Vagina (tissue), 2 donors: ENCODE results near the gene CDKN1B. TPM values are rescaled to one million over a fixed set of nuclear protein-coding genes. Genes with fewer than 3 reads are reported as not detected.
A peak's percentile ranks its signal among the peaks of the same experiment; 100 is the strongest.

ENCODE experiments used
- DNase-seq, 2 donors: peaks; one replicate each; pipeline ENCODE4 v3.0.0-alpha.2; 2017; ENCODE audit errors: extremely low spot score in 2 of 2
- H3K27ac ChIP-seq: fragments of 200-600 bp; sonication (generic); one replicate; pipeline ENCODE4 v1.5.1; 2019
- H3K27me3 ChIP-seq: fragments of 200-600 bp; sonication (generic); one replicate; pipeline ENCODE4 v1.5.1; 2019
- H3K36me3 ChIP-seq, 2 donors: fragments of 200-600 bp; sonication (generic); one replicate each; pipeline ENCODE4 v1.5.1; 2017 to 2019
- H3K4me1 ChIP-seq: fragments of 200-600 bp; sonication (generic); one replicate; pipeline ENCODE4 v1.5.1; 2019
- H3K4me3 ChIP-seq, 2 donors: fragments of 200-600 bp; sonication (generic); 1 replicate in 1 of 2; 2 replicates in 1 of 2; pipeline ENCODE4 v1.5.1; 2016 to 2019
- H3K9me3 ChIP-seq: fragments of 200-600 bp; sonication (generic); one replicate; pipeline ENCODE4 v1.5.1; 2019
- POLR2A ChIP-seq, 2 donors: fragments of 450-650 bp; IDR thresholded peaks; one replicate each; pipeline ENCODE4 v1.6.1; 2017; ENCODE audit warnings: antibody characterized with exemption in 2 of 2, mild to moderate bottlenecking in 2 of 2, moderate library complexity in 2 of 2
- POLR2AphosphoS5 ChIP-seq, 2 donors: sonication (generic); formaldehyde crosslinking; IDR thresholded peaks; one replicate each; pipeline ENCODE4 v1.9.0; 2017; ENCODE audit warnings: antibody characterized with exemption in 2 of 2, mild to moderate bottlenecking in 2 of 2, low read depth in 1 of 2; ENCODE audit not compliant: insufficient read depth in 1 of 2
- intact Hi-C: fragments of 100-400 bp; cut with DNase I; formaldehyde crosslinking; loops from one replicate; pipeline ENCODE4 v1.15.1; 2023
- total RNA-seq: library from RNA; depleted of rRNA; stranded (reverse); fragments of >200 nt; gene quantifications from one replicate; pipeline ENCODE4 v1.2.3, GENCODE V29; 2016
- TF ChIP-seq, protein P1 (sequence below), 3 experiments: fragments of 450-650 bp in 2 of 3; fragments of 200-600 bp in 1 of 3; sonication (generic) in 1 of 3; IDR thresholded peaks; one replicate each; pipeline ENCODE4 v1.5.1; 2017 to 2019; ENCODE audit warnings: antibody characterized with exemption in 3 of 3, mild to moderate bottlenecking in 2 of 3, moderate library complexity in 2 of 3

Gene CDKN1B
- total RNA-seq, 1 donor from 2014 or later = 52.5 TPM

DNA sequence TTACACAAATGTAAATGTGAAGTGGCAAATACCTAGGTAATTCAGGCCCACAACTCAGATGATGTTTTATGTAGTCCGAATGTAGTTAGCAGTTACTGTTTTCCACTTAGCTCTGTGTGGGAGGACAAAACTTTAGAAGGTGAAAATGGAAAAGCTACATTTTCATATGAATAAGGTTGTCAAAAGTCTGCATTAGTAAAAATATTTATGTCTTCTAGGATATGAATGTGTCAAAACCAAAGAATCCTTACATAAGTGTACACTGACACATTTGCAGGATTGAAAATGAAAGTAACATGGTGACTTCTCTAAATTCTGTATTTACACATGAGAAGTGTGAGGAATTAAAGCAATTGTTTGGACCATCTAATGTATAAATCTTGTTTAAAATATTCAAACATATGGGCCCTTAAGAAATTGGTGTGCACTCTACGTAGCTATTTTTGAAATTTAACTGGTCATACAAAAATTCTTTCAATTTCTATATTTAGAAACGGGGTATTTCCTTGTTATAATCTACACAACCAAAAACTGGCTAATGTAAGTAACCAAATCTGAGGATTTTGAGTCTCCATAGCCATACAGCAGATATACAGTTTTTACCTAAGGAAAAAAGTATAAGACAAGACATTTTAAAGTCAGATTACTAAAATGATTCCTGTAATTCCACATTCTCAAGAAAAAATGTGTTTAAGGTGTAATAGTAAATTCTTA lies 5.4 kb downstream of the CDKN1B start:
- intact Hi-C loops = no loop called here
- H3K4me3 ChIP-seq = peak overlapping the region; percentile 50 to 75
- H3K9me3 ChIP-seq = no peaks in the 10 kb centered on the region
- TF ChIP-seq POLR2AphosphoS5 (IDR thresholded peaks at IDR 0.05; ENCODE audit: insufficient read depth in 1 of 2, low read depth in 1 of 2) = peak; percentile 5 to 8
- TF ChIP-seq, protein P1, sequence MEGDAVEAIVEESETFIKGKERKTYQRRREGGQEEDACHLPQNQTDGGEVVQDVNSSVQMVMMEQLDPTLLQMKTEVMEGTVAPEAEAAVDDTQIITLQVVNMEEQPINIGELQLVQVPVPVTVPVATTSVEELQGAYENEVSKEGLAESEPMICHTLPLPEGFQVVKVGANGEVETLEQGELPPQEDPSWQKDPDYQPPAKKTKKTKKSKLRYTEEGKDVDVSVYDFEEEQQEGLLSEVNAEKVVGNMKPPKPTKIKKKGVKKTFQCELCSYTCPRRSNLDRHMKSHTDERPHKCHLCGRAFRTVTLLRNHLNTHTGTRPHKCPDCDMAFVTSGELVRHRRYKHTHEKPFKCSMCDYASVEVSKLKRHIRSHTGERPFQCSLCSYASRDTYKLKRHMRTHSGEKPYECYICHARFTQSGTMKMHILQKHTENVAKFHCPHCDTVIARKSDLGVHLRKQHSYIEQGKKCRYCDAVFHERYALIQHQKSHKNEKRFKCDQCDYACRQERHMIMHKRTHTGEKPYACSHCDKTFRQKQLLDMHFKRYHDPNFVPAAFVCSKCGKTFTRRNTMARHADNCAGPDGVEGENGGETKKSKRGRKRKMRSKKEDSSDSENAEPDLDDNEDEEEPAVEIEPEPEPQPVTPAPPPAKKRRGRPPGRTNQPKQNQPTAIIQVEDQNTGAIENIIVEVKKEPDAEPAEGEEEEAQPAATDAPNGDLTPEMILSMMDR (IDR thresholded peaks at IDR 0.05) = no peak
- H3K4me1 ChIP-seq = peaks cover 50% of the 10 kb centered on the region
- peaks cover 0 to 15% of the 10 kb centered on the region in 2 donors for H3K36me3 ChIP-seq
- H3K27ac ChIP-seq = peak overlapping the region; percentile 100
- no peak for DNase-seq
- no peaks in the 10 kb centered on the region for H3K27me3 ChIP-seq

DNA sequence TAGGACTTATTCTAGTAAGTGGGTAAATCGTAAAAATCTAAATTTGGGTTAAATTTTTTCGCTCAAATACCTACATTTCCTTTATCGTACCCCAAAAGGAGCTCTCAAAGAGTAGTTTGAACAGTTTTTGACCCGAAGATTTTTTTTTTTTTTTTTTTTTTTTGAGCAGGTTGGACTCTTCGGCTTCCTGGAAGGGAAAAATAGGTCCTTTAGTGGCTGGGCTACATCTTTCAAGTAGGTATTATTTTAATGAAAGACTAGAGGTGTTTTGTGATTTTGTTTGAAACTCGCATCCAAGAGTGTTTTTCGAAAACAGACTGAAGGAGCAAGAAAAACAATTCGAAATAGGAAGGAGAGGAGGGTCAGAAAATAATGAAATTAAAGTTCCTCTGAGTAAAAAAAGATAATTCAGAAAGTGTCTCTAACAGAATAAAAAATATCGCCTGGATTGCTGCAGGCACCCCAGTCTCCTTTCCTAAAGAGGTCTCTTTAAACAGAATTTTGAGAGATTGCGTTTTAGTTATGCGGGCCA lies 6.0 kb downstream of the CDKN1B start:
- Histone ChIP-seq H3K27me3 (no peaks in the 10 kb centered on the region), H3K4me3 (peak overlapping the region; percentile 50 to 75), H3K9me3 (no peaks in the 10 kb centered on the region), H3K27ac (peak overlapping the region; percentile 100), H3K36me3 (peaks cover 0 to 15% of the 10 kb centered on the region in 2 donors), H3K4me1 (peaks cover 50% of the 10 kb centered on the region)
- DNase-seq = no peak
- intact Hi-C loops = no loop called here
- TF ChIP-seq POLR2AphosphoS5 (IDR thresholded peaks at IDR 0.05; ENCODE audit: insufficient read depth in 1 of 2, low read depth in 1 of 2) (no peak), POLR2A (IDR thresholded peaks at IDR 0.05) (no peak)
- TF ChIP-seq, protein P1 (IDR thresholded peaks at IDR 0.05) = no peak

DNA sequence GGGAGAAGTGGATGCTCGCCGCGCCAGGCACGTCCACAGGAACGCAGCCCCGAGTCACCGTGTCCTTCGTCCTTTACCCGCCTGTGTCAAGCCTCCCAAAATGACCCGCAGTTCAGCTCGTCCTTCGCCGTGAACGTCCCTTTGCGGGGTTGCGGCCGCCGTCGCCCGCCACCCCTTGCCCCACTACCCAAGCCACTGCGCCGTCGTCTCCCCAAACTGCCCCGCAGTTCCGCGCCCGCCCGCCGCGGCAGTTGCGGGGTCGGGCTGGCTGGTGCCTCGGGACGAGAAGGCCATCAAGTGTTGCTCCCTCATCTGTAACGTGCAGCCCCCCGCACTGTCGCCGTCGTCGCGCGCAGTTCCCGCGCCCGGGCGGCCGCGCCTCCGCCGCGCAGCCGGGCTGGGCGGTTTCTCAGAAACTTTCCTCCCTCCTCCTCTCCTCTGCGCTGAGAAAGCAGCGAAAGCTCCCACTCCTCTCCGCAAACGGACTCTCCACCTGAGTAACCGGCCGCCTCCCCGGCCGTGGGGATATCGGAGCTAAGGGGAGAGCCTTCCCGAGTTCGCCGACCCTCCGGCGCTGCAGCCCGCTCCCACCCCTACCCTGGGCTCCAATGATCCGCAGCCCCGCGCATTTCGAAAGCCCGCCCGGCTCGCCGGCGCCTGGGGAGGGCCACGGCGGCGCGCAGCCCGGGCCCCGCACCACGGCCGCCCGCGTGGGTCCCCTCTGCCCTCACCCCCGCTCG lies 6.7 kb downstream of the CDKN1B start:
- H3K4me3 ChIP-seq = peak overlapping the region; percentile 50 to 75
- H3K27me3 ChIP-seq = no peaks in the 10 kb centered on the region
- peaks cover 50% of the 10 kb centered on the region for H3K4me1 ChIP-seq
- intact Hi-C loops = loop anchor here (2.0 kb wide), 1 partner anchor 161 kb away; the partner anchor contains the start of gene DUSP16
- TF ChIP-seq POLR2A (IDR thresholded peaks at IDR 0.05) (no peak), POLR2AphosphoS5 (IDR thresholded peaks at IDR 0.05; ENCODE audit: insufficient read depth in 1 of 2, low read depth in 1 of 2) (peak in 1 of 2 donors; percentile 56)
- TF ChIP-seq, protein P1 (IDR thresholded peaks at IDR 0.05) = no peak
- DNase-seq = no peak
- peak overlapping the region; percentile 100 for H3K27ac ChIP-seq
- no peaks in the 10 kb centered on the region for H3K9me3 ChIP-seq
- H3K36me3 ChIP-seq = peaks cover 0 to 15% of the 10 kb centered on the region in 2 donors

DNA sequence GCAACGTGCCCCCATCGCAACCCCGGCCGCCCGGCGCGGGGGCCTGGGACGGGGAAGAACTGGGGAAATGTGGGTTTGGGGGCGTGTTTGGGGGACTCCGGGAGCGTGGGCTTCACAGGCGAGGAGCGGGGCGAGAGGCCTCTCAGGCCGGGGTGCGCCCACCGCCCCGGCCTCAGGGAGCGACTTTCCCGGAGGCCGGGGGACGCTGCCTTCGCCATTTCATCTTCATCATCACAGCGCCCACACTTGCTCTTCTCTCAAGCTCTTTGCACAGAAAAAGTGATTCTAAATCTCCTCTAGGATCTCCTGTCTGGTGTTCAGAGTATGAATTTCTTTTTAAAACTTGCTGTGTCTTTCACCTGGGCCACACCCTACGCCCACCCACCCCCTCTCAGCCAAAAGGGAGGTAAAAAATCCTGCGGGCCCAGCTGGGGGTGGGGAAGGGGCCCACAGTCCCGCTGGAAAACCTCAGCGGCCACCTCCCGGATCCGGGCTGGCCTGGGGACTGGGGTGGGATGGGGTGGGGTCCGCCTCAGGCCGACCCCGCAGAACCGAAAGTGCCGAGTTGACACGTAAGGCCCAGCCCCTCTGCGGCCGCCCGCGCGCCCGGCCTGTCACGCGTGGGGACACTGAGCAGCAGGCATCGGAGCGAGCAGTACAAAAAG lies 7.4 kb downstream of the CDKN1B start:
- Histone ChIP-seq H3K4me1 (peaks cover 46% of the 10 kb centered on the region), H3K27ac (peak overlapping the region; percentile 100), H3K36me3 (peaks cover 0 to 11% of the 10 kb centered on the region in 2 donors), H3K4me3 (peak overlapping the region; percentile 50 to 75), H3K27me3 (no peaks in the 10 kb centered on the region), H3K9me3 (no peaks in the 10 kb centered on the region)
- DNase-seq = no peak
- TF ChIP-seq POLR2A (IDR thresholded peaks at IDR 0.05) (no peak), POLR2AphosphoS5 (IDR thresholded peaks at IDR 0.05; ENCODE audit: insufficient read depth in 1 of 2, low read depth in 1 of 2) (peak in 1 of 2 donors; percentile 95)
- TF ChIP-seq, protein P1 (IDR thresholded peaks at IDR 0.05) = peak in 1 of 3 experiments; percentile 17
- intact Hi-C loops = loop anchor here (1.0 to 2.0 kb wide), 2 partner anchors 7 to 162 kb away; partner anchors contain the start of genes CDKN1B and DUSP16
